OCI-LY7 (cell line): Measurements from ENCODE around the gene LDLRAP1. TPM values are rescaled to one million over a fixed set of nuclear protein-coding genes. Genes with fewer than 3 reads are reported as not detected.

Experiments used
- Bru-seq: library from RNA; stranded (reverse); fragments of 400-500 nt; gene quantifications from one replicate; lab custom pipeline; 2021; lab: Mats Ljungman, UMichigan
- BruChase-seq, 2 experiments: library from RNA; stranded (reverse); fragments of 400-500 nt; gene quantifications; one replicate each; lab custom pipeline; 2021; lab: Mats Ljungman, UMichigan
- BruUV-seq: library from RNA; stranded (reverse); fragments of 400-500 nt; replicated peaks from 2 replicates; lab custom pipeline; 2021; lab: Mats Ljungman, UMichigan
- CTCF ChIA-PET: fragments of 300-600 bp; sonication (Branson Sonifier 250); formaldehyde crosslinking; loops from one replicate; lab custom pipeline; 2022; ENCODE audit warnings: antibody characterized with exemption; ENCODE audit not compliant: unreplicated experiment; lab: Charles Lee
- POLR2A ChIA-PET: fragments of 300-600 bp; sonication (Branson Sonifier 250); formaldehyde crosslinking; loops from one replicate; lab custom pipeline; 2022; ENCODE audit warnings: antibody characterized with exemption; lab: Charles Lee
- DNase-seq: peaks from one replicate; pipeline ENCODE4 v3.0.0-alpha.2; 2015; ENCODE audit warnings: low spot score
- H2AFZ ChIP-seq: fragments of 200-600 bp; sonication (generic), shearing (Covaris generic); 2 replicates; pipeline ENCODE4 v1.6.1; 2014; ENCODE audit warnings: mild to moderate bottlenecking, antibody characterized with exemption, low read length, moderate library complexity
- H3K27ac ChIP-seq: fragments of 200-600 bp; sonication (generic); 2 replicates; pipeline ENCODE4 v1.5.1; 2014; ENCODE audit warnings: mixed run types, low read depth, mild to moderate bottlenecking, moderate library complexity, low read length, inconsistent platforms; ENCODE audit not compliant: poor library complexity, severe bottlenecking
- H3K36me3 ChIP-seq: fragments of 200-600 bp; sonication (generic); 2 replicates; pipeline ENCODE4 v1.6.1; 2014; ENCODE audit warnings: mild to moderate bottlenecking, antibody characterized with exemption, low read length, moderate library complexity, mixed read lengths; ENCODE audit not compliant: insufficient read depth
- H3K4me1 ChIP-seq: fragments of 200-600 bp; sonication (generic); 2 replicates; pipeline ENCODE4 v1.5.1; 2014; ENCODE audit warnings: mild to moderate bottlenecking, low read length; ENCODE audit not compliant: insufficient read depth, poor library complexity, severe bottlenecking
- H3K4me2 ChIP-seq: fragments of 200-600 bp; sonication (generic); 2 replicates; pipeline ENCODE4 v1.6.1; 2014; ENCODE audit warnings: mild to moderate bottlenecking, low read length
- H3K4me3 ChIP-seq: fragments of 200-600 bp; sonication (generic); 2 replicates; pipeline ENCODE4 v1.5.1; 2014; ENCODE audit warnings: mild to moderate bottlenecking, low read depth, low read length; ENCODE audit not compliant: poor library complexity, severe bottlenecking
- H3K79me2 ChIP-seq: fragments of 200-600 bp; sonication (generic); 2 replicates; pipeline ENCODE4 v1.6.1; 2016; ENCODE audit warnings: low read depth, mild to moderate bottlenecking, low read length, moderate library complexity, mixed read lengths; ENCODE audit not compliant: insufficient read depth
- H3K9me2 ChIP-seq: fragments of 200-600 bp; sonication (generic); 2 replicates; pipeline ENCODE4 v1.6.1; 2016; ENCODE audit warnings: mild to moderate bottlenecking, low read length, mixed read lengths; ENCODE audit not compliant: insufficient read depth
- H3K9me3 ChIP-seq: fragments of 200-600 bp; sonication (generic); 2 replicates; pipeline ENCODE4 v1.6.1; 2014; ENCODE audit warnings: mild to moderate bottlenecking, mixed run types, low read length, mixed read lengths
- H4K20me1 ChIP-seq: fragments of 200-600 bp; sonication (generic); 2 replicates; pipeline ENCODE4 v1.6.1; 2014; ENCODE audit warnings: mild to moderate bottlenecking, antibody characterized with exemption, low read length, moderate library complexity, mixed read lengths; ENCODE audit not compliant: insufficient read depth
- EZH2phosphoT487 ChIP-seq: fragments of 200-600 bp; sonication (generic); IDR thresholded peaks from 2 replicates; pipeline ENCODE4 v1.6.1; 2018; ENCODE audit warnings: low read depth, borderline replicate concordance, mild to moderate bottlenecking, mixed run types, antibody characterized with exemption, low read length, moderate library complexity, mixed read lengths
- intact Hi-C: fragments of 100-400 bp; cut with micrococcal nuclease; formaldehyde crosslinking; loops from one replicate; pipeline ENCODE4 v1.10.0; 2022; ENCODE audit not compliant: unreplicated experiment
- long read RNA-seq: library from polyadenylated mRNA; stranded (forward); transcript quantifications from one replicate; pipeline ENCODE4 v2.0.0, GENCODE V29; 2022
- total RNA-seq, 2 experiments: library from RNA; depleted of rRNA in 1 of 2; stranded (reverse); fragments of >200 nt in 1 of 2; shearing (Covaris generic) in 1 of 2; gene quantifications; 2 replicates each; pipeline ENCODE4 v1.2.3, GENCODE V29; 2014 to 2022
- TF ChIP-seq, protein P1 (sequence below): fragments of 200-600 bp; sonication (generic); conservative IDR thresholded peaks from 2 replicates; pipeline ENCODE4 v1.5.1; 2014; ENCODE audit warnings: mild to moderate bottlenecking, antibody characterized with exemption, low read length, moderate library complexity, mixed read lengths

LDLRAP1 gene, protein sequence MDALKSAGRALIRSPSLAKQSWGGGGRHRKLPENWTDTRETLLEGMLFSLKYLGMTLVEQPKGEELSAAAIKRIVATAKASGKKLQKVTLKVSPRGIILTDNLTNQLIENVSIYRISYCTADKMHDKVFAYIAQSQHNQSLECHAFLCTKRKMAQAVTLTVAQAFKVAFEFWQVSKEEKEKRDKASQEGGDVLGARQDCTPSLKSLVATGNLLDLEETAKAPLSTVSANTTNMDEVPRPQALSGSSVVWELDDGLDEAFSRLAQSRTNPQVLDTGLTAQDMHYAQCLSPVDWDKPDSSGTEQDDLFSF
- total RNA-seq (2014; rRNA removed; shearing (Covaris generic)) (12.6 and 14.9 TPM in 2 replicates), total RNA-seq (2022) (30.3 and 36.2 TPM in 2 replicates), Bru-seq, nascent RNA (percentile 61 among the genes with signal in this experiment), BruChase-seq, experiment 1, labeled RNA remaining after a 6-hour chase (percentile 82 among the genes with signal in this experiment), BruChase-seq, experiment 2, labeled RNA remaining after a 2-hour chase (percentile 82 among the genes with signal in this experiment)
- long read RNA-seq, transcript LDLRAP1-201 (9 exons, 2,940 nt): major isoform, 27 of 65 reads
- long read RNA-seq, partial matches to known transcripts: 7 of 65 reads
- long read RNA-seq, other reads (novel, unspliced or antisense): 28 of 65 reads

DNA sequence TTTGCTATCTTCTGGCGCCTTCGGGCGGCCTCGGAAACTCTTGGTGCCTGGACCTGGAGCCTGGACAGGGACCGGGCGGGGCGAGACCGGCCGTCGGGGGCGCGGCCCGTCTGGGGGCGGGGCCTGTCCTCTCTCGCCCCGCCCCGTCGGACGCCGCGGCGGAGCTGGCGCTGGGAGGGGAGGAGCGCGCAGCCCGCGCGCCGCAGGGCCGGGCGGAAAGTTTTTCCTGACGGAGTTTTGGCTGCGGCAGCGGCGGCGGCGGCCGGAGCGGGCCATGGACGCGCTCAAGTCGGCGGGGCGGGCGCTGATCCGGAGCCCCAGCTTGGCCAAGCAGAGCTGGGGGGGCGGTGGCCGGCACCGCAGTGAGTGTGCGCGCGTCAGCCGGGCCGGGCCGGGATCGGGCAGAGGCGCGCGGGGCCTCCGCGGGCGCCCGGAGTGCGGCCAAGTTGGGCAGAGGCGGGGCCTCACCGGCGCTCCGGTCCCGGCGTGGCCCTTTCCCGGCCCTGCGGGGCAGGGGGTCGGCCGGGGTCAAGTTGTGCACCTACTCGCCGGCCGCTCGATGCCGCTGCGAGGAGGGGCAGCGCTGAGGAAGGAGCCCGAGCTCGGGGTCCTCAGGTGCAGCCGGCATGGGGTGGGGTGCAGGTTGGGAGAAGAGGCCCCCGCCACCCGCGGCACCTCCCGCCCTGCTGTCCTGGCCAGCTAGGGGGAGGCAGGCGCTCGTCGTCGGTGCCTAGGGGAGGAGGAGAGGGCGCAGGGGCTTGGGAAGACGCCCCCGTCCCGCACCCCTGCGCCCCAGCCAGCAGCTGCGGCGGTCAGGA, at the start of gene LDLRAP1:
Gene LDLRAP1, plus strand, starts transcription at position 182 of the 818 bp plus-strand sequence. Its CDS starts 93 bp downstream, at position 275.
- H2AFZ ChIP-seq: 0 out of 2 replicates have a peak within 1 kb of the TSS, but pooled peaks have one; percentile 25
- no peaks in the 10 kb centered on the region for H3K9me3 ChIP-seq
- no peaks in the 10 kb centered on the region for H3K36me3 ChIP-seq
- ChIA-PET CTCF (no interaction called here), POLR2A (interaction anchor here (0.7 to 1.5 kb wide), 3 partner anchors 10 to 23 kb away, joined by 3 to 4 read pairs (median 4); no protein-coding TSS in a partner anchor)
- TF ChIP-seq, protein P1, sequence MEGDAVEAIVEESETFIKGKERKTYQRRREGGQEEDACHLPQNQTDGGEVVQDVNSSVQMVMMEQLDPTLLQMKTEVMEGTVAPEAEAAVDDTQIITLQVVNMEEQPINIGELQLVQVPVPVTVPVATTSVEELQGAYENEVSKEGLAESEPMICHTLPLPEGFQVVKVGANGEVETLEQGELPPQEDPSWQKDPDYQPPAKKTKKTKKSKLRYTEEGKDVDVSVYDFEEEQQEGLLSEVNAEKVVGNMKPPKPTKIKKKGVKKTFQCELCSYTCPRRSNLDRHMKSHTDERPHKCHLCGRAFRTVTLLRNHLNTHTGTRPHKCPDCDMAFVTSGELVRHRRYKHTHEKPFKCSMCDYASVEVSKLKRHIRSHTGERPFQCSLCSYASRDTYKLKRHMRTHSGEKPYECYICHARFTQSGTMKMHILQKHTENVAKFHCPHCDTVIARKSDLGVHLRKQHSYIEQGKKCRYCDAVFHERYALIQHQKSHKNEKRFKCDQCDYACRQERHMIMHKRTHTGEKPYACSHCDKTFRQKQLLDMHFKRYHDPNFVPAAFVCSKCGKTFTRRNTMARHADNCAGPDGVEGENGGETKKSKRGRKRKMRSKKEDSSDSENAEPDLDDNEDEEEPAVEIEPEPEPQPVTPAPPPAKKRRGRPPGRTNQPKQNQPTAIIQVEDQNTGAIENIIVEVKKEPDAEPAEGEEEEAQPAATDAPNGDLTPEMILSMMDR: no peak
- TF ChIP-seq EZH2phosphoT487: no peak
- H3K27ac ChIP-seq: no peak within 1 kb of the TSS
- intact Hi-C loops: no loop called here
- peaks cover 37% of the 10 kb centered on the region for H3K4me1 ChIP-seq
- peaks cover 9% of the 10 kb centered on the region; the same call in 1 of the 2 replicates for H3K79me2 ChIP-seq
- H3K9me2 ChIP-seq: no peaks in the 10 kb centered on the region
- peak within 1 kb of the TSS; percentile 80 for H3K4me2 ChIP-seq
- H3K4me3 ChIP-seq: peak within 1 kb of the TSS; percentile 84
- BruUV-seq: no TSS peak
- H4K20me1 ChIP-seq: no peaks in the 10 kb centered on the region
- DNase-seq: peak; percentile 76

DNA sequence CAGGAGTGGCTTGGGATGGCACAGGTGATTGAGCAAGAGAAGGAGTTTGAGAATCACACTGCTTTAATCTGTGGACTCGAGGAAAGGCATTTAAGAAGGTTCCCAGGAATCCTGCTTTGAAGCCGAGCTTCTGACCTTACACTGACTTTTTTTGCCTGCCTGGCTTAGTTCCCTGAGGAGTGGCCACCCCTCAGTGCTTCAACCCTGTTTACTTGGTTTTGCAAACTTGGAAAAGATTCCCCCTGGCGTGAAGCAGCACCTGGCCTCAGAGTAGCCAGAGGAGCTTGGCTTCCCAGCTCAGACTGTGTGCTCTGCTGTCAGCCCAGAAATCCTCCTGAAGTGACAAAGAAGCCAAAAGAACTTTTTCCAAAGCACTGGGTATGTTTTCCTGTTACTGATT, 48.5 kb upstream of the LDLRAP1 start:
- Histone ChIP-seq H3K4me2 (no peak overlapping the region), H3K36me3 (peaks cover 69% of the 10 kb centered on the region), H4K20me1 (no peaks in the 10 kb centered on the region), H3K27ac (no peak overlapping the region), H3K4me3 (no peak overlapping the region), H3K9me2 (no peaks in the 10 kb centered on the region), H2AFZ (no peak overlapping the region), H3K4me1 (no peaks in the 10 kb centered on the region), H3K9me3 (no peaks in the 10 kb centered on the region), H3K79me2 (no peaks in the 10 kb centered on the region)
- DNase-seq: no peak
- CTCF ChIA-PET: no interaction called here
- POLR2A ChIA-PET: no interaction called here
- TF ChIP-seq, protein P1: no peak
- TF ChIP-seq EZH2phosphoT487: no peak
- intact Hi-C loops: no loop called here
- BruUV-seq: no TSS peak
